HG02852 (cell line): ENCODE results near the gene PAX5.

ENCODE experiments used
- ATAC-seq: cut with Tn5 transposase; IDR thresholded peaks from one replicate; pipeline ENCODE4 v1.9.1; 2021; ENCODE audit warnings: mild to moderate bottlenecking, moderate library complexity; ENCODE audit not compliant: unreplicated experiment

PAX5 gene

DNA sequence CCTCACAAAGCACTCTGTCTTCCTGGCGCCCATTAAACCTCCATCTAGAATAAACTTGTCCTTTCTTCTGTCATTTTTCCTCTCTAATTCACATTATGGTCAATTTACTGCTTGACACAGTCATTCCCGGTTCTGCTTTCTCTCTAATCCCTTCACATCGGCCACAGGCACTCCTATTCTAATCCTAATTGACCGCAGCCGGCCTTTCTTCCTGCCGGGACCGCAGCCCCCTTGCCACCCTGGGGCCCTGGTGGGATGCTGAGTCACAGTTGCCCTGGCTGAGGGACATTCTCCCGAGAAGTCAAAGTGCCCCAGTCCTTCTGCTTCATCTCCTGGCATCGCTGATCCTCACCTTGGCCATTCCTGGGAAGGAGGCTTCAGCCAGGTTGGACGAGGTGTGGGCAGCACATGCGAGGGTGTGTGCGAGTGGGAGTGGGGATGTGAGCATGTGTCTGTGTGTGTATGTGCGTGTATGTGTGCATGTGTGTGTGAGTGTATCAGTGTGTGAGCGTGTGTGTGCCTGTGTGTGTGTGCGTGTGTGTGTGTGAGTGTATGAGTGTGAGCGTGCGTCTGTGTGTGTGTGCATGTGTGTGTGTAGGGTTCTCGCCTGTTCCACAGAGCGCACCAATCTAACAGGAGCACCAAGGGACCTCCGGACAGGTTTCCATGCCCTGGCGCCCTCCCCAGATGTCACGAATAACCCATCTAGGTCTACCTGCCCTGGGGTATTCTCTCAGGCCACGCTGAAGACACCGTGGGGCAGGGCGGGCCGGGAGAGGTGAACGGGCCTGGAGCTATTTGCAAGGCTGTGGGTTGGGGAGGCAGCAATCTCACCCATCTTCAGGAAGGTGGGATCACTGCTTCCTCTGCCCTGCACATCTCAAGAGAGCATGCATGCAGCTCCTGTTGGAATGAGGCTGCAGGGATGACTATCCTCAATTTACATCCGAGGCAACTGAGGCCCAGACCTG is 191.2 kb downstream of the PAX5 start:
- no peak for ATAC-seq

DNA sequence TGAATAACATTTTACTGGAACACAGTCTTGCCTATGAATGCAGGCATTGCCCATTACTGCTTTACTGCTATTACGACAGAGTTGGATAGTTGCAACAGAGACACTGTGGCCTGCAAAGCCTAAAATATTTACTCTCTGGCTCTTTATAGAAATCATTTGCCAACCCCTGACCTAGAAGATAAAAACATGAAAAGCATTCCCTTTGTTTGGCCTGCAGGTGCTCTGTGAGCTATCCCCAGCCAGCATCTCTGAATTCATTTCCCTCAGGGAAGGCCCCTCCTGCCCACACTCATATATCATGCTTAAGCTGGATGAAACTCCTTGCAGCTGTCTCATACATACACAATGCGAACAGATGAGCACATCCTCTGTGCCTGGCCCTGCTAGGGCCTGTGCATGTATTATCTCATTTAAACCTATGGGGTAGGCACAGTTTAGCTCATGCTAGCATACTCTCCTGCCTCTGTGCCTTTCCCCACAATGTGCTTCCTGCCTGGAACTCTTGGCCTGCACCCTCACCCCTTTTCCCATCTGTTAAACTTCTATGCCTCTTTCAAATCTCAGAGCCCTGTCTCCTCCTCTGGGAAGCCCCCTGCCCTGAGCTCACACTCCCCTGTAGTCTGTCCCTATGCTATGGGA is 193.1 kb downstream of the PAX5 start:
- ATAC-seq, result no peak

DNA sequence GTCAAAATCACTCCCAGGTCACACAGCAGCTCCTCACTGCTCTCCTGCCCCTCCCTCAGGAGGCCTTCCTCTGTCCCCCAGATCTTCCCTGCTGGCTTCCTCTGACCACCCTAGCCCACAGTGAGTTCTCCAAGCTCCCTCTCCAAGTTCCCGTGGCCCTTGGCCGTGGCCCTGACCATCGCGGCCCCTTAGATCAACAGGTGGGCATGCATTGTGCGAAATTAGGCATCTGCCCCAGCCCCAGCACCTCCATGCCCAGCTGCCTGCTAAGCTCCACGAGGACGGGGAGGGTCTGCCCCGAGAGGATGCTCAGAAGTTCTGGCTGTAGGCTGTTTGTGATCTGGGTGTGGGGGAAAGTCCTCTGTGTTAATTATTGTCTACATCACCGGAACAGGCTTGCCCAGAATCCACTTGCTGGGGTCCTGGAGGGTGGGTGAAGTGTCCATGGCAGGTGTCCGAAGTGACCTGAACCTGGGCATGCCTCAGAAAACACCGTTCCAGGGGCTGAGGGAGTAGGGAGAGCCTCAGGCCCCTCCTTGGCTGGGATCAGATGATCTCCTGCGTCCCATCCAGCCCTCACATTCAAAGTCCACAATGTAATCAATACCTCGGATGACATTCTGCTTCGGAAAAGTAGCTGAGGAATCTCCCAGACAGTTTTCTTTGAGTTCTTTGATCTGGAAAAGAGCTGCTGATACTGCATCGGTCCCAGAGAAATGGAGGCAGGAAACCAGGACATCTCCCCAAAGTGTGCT is 194.8 kb downstream of the PAX5 start:
- ATAC-seq, result no peak

DNA sequence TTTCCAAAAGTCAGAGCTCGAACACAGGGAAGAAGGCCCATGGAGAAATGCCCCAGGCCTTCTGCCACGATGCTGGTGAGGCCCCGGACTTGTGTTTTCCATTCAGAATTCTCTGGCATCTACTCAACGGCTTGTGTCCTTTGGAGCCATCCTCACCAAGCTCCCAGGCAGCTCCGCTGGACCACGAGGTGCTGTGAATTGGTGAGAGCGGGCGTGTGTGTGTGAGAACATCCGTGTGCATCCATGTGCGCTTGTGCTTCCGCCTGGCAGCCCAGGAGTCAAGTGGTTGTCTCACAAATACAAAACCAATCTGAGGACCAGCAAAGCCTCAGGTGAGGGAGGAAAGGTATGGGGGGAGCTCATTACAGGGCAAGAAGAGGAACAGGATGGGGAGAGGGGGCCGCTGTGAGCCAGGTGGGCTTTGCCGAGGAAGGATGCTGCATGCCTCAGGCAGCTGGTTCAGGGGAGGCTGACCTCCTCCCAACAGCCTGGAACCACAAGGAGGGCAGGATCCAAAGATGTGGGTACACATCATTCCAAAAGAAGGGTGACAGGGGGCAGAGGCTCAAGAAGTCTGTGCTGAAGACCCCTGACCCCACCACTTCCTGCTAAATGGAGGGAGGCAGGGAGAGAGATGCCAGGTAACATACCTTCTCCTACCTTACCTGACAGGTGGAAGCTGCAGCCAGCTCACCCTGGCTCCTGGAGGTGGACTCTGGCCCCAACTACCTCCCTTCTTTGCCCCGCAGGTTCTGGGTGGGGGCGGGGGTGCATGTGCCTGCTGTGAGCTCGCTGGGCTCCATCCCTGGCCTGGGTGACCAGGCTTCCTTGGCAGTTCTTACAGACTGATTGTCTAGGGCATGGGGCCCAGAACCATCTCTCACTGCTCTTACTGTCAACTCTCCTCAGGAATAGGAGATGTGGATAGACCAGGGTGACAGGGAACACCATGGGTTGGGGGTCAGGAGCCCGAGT is 196.3 kb downstream of the PAX5 start:
- no peak for ATAC-seq

DNA sequence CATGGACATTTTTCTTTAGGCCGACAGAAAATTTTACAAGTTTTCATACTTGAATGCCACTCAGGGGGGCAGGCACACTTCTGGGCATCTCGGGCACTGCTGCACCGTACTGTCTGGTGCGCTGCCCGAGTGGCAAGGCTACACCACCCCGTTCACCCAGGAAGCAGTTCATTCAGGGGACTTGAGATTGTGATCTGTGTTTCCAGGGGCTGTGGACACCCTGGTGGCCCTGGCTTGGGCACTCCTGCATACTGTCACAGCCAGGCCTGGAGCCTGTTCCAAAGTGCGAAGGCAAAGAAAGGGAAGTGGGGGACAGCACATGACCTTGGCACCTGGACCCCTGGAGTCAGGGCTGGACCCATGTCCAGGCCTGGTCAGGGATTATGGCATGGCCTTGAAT is 197.6 kb downstream of the PAX5 start:
- no peak for ATAC-seq

DNA sequence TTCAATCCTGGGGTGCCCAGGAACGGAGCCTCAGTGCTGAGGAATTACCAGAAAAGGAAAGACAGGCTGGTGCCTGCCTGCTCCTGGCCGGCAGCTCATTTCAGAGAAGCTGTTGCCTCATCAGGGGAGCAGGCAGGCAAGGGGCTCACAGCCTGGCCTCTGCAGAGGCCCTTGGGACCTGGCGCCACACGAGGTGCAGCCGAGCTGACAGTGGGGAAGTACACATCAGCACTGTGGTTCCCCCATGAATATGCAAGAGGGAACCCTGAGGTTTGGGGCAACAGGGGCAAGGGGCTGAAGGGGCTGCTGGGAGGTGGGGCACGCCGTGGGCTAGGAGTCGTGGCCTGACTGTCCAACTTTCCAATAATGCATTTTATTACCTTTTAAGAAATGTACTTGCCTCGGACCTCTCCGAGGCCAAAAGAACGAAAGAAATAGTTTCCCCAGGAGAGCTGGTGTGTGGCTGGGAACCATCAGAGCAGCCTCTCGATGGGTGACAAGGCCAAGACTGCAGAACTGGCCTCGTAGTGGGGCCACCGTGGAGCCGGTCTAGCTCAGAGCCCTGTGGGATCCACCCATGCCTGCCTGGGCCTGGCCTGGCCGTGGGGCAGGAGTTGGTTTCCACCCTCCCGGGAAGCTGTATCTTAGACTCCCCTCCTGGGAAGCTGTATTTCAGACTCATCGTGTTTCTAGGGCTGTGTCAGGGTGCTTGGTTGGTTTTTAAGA is 198.6 kb downstream of the PAX5 start:
- ATAC-seq, result no peak

DNA sequence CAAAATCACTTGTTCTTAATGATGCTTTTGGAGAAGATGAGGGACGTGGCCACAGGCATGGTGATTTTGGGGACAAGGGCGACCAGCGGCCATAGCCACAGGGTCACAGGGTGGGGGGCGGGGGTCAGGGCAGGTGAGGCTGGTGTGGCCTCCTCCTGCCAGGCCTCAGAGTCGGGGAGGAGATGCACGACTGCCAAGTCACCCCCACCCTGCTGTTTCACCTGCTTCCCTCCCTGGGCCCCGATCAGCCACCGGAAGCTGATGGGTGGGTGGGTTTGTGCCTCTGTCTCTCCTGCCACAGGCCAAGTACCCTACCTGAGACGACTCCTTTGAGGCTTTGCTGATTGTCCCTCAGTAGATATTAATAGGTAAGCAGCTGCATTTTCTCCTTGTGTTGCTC is 199.3 kb downstream of the PAX5 start:
- no peak for ATAC-seq

DNA sequence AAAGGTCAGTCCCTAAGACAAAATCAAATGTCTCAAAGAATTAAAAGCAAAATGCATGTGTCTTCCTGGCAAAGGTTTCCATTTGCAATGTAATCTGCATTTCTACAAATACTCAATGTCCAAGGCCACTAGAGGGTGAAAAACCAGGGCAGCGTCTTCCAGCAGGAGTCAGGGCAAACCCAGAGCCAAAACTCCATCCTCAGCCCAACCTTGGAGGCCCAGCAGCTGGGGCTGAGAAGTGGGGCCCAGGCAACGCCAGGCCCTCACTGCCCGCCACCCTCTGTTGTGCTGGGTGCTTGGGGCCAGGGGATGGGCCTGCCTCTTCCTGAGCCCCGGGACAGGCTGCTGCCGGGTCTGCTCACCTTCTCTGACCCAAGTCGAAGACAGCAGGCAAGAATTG is 200.1 kb downstream of the PAX5 start:
- ATAC-seq, result no peak

DNA sequence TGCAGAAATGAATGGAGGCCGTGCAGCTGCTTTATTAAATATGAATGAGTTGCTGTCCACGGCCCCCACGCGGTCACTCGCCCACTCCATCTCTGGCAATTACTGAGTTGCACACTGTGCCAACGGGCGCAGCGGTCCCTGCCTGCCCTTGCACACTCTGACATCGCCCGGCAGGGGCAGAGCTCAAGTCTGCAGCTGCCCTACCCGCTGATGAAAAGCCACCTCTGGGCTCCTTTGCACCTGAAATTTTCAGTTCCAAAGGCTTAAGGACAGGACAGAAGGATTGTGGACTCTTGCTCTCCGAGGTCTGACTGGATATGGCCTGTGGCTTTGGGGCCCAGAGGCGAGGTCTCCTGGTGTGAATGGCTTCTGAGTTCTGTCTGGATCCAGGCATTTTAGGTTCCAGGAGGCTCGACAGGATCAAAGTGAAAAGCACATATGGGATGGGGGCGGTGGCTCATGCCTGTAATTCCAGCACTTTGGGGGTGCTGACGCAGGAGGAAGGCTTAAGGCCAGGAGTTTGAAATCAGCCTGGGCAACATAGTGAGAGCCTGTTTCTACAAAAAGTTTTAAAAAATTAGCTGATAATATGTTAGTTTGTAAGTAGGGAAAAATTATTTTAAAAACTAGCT is 201.8 kb downstream of the PAX5 start:
- ATAC-seq, result no peak

DNA sequence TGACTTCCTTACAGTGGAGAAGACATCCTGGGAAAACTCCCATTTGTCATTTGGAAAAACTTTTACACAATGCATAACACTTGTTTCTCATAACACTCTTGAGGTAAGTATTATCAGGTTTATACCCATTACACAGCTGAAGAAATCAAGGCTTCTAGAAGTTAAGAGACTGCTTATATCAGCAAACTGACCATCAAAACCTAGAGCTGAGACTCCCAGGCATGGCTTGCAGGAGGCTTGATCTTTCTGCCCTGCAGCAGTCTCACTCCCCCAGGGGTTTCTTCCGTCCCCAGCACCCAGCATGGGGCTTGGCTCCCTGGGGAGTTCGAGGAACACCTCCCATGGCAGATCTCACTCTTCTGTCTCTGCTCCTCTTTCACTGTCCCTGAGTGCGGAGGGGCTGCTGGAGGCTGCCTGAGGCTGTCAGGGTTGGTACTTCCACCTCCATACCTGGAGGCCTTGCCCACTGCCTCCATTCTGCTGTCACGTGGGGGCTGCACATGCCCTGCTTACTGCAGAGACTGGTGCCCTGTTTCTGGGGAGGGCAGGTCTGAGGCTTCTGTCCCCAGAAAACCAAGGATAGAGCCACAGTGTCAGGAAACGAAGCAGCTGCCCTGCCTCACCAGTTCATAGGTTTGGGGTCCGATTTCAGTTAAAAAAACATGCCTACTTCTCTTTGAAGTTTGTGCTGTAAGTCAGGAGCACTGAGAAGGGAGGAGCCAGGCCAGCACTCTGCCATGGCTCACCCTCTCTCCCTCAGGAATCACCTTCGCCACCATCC is 202.5 kb downstream of the PAX5 start:
- ATAC-seq, result no peak

DNA sequence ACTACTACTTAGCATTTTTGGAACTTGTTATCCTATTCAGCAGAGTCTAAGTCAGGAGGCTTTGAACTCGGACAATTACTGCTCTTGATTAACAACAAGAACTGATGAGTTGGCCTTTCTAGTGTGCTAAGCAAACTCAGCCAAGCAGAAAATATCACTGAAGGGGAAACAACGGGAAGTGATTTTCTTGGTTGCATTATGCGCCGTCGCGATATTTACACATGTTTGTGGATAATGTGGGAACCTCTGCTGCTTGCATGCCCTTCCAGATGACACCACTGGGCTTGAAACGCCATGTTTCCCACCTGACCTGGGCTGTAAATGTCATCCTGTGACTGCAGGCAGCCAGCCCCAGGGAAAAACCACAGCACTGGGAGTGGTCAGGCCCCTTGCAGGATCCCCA is 205.5 kb downstream of the PAX5 start:
- ATAC-seq, result no peak

DNA sequence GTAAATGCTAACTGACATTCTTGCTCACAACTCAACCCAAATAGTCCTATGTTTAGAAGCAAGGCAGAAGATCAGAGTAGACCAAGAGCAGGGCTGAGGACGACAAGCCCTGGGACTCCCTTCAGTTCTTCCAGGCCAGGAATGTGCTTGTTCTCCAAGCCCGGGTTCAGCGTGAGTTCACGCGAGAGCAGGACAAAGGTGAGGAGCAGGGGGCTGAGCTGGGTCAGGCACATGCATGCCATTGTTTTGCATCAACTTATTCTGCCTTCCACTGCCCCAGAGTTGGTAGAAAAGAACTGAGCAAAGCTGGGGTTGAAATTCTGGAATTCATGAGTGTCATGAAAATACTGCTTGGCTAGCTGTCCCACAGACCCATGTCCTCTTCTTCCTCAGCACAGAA is 206.5 kb downstream of the PAX5 start:
- no peak for ATAC-seq

DNA sequence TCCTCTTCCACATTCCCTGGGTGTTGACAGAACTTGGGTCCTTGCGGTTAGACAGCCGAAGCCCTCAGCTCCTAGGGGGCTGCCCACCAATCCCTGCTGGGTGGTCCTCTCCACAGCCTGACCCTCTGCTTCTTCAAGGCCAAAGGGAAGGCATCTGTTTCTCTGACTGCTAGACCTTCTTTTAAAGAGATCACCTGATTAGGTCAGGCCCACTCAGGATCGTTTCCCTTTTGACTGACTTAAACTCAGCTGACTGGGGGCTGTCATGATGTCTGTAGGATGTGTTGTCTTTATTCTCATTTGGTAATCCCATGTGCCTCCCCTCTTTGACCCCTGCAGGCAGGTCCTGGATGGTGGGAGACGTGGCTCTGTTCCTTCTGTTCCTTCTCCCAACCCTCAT is 207.5 kb downstream of the PAX5 start:
- no peak for ATAC-seq

DNA sequence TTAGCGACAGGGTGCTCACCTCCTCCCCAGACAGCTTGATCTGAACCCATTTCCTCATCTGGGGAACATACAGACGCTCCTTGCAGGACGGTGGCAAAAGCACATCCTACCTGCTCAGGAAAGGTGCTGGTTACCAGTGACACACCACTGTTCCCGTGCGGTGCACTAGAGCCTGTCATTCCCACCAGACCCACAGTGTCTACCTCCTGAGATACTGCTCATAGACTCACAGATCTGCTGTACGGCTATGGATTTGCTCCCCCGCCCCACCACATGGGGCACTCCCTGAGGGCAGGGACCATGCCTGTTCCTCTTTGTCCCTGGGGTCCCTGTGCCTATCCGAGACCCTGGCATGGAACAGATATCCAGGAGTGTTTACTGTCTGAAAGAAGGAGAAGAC is 208.9 kb downstream of the PAX5 start:
- ATAC-seq, result no peak

DNA sequence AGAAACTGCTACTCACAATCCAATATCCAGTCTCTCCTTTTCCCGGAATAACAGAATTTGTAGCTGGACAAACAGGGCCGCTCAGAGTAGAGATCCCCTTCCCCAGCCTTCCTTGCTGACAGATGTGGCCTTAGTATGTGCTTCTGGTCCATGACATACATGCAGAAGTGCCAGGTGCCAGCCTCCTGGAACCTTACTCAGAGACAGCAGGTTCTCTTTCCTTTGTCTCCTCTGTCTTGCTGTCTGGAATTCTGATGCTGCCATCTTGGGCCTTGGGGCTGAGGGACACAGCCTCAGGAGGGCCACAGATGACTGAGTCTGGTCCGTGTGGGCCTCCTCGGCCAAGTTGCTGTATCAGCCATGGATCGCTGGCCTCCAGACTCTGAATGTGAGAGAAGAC is 210.1 kb downstream of the PAX5 start:
- ATAC-seq, result no peak

DNA sequence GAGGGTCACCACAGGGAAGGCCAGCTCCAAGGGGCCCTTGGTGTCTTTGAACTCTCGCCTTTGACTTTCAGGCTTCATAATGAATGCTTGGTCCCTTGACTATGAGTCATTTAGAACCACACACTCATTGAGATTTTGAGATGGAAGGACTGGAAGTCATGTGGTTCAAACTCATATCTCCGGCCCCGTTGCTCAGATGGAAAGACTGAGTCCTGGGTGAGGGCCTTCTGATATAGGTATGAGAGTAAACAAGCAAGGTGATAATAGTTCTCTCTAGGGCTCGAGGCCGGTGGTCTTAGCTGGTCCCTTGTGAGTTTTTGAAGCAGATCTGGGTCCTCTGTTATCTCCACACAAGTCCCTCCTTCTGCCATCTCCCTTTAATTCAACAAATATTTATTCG is 210.6 kb downstream of the PAX5 start:
- no peak for ATAC-seq

DNA sequence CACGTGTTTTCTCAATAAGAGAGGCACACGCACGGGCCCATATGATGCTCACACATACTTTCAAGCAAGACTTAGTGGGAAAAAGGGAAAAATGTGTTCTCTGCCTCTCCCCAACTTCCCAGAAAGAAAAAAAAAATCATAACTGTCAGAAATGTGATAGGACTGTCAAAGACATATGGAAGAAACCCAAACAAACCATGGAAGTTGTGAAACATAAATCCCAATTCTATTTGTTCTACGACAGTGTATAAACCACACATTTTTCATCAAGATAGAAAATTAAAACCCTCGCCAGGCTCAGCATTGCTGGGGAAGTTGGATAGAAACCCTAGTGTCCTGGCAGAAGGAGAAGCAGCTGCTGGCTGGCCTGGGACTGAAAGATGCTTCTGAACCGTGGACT is 211.9 kb downstream of the PAX5 start:
- ATAC-seq, result no peak

DNA sequence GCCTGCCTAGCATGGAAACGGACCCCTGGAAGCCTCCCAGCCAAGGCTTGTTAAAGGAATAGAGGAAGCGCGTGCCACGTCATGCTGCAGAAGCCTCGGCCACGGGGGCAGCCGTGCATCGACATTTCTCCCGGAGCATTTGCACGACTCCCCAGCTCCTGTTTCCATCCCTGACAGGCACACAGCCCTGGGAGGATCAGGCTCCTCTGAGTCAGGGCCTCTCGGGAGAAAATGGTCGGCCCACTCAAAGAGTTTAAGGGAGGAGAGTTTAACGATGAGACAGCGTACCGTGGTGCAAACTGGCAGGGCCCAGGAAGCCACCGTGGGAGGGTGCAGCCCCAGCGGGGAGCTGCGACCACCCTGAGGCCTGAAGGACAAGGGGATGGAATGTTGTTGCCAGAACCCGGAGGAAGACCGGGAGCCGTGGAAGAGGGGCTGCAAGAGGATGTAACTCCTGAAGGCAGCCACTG is 213.6 kb downstream of the PAX5 start:
- ATAC-seq, result no peak
